Cerebellar cortex (tissue), 1 donor: ENCODE results near the gene DCUN1D1.

Experiments
- DNase-seq: peaks from one replicate; pipeline ENCODE4 v3.0.0-alpha.2; 2015; ENCODE audit warnings: low spot score

Gene DCUN1D1

DNA sequence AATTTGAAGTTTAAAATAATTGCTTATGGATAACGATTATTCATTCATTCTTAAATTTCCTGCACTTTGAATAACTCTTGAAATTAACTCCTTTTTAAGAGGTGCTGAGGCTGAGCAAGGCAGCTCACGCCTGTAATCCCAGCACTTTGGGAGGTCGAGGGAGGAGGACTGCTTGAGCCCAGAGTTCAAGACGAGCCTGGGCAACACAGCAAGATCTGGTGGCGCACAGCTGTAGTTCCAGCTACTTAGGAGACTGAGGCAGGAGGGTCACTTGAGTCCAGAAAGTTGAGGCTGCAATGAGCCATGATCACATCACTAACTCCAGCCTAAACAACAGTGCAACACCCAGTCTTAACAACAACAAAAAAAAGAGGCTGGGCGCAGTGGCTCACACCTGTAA is 8.0 kb downstream of the DCUN1D1 start:
- DNase-seq = no peak

DNA sequence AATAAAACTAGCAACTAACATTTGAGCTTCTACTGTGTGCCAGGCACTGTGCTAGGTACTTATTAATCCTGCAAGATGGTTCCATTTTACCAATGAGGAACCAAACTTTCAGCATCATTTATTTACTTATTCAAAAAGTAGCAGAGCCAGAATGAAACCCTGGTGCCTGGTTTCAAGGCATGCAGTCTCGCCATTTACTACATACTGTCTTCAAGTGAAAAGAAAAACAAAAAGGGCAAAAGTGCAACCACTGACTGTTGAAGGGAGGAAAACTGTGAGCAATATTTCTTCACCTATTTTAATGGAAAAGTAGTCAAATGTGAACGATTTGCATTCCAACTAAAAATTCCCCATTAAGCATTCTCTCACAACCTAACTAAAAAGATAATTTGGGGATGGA is 8.7 kb downstream of the DCUN1D1 start:
- DNase-seq = no peak

- DNase-seq = no peak
Observed at GRCh38 chr3:182970811-182971418, 9.4 kb downstream of the DCUN1D1 start.

- DNase-seq = no peak
Observed at GRCh38 chr3:182969853-182970252, 10.5 kb downstream of the DCUN1D1 start.

GRCh38 chr3:182969277-182969676 is 11.1 kb downstream of the DCUN1D1 start:
- no peak for DNase-seq

DNA sequence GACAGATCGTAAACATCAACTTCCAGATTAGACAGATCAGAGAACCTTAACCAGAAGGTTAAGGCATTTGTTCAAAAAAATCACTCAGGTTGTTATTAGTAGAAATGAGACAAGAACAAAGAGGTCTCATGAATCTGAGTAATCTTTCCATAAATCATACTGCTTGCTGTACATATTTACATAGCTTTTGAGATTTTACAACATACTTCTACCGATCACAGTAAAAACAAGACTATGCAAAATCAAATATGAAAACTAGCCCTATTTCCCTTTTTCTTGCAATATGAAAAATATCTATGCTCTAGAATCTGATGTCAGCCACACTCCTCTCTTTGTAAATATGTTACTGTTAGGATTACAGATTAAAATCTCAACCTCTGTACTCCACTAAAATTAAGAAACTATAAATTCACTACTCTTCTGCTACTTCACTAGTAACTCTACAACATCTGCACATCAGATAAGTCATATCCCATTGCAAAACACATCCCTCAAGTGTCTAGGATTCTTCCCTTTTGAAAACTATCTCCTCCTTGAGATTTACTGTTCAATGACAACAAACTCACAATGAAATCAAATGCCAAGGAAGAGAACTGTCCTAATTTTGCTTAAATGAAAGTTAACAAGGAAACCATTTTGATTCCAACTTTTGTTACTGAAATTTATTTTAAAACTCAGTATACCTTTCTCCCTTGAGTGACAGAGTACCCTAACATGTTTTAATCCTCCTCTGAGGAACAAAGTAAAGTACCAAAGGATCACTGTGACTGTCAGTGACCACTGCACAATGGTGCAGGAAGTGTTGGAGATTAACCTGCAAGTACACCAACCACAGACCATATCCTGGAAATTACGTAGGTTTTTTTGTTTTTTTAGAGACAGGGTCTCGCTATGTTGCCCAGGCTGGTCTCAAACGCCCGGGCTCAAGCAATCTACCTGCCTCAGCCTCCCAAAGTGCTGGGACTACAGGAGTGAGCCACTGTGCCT is 12.8 kb downstream of the DCUN1D1 start:
- no peak for DNase-seq

GRCh38 chr3:182965861-182966366 is 14.4 kb downstream of the DCUN1D1 start:
- no peak for DNase-seq

- no peak for DNase-seq
Observed at GRCh38 chr3:182964179-182964578, 16.2 kb downstream of the DCUN1D1 start.

DNA sequence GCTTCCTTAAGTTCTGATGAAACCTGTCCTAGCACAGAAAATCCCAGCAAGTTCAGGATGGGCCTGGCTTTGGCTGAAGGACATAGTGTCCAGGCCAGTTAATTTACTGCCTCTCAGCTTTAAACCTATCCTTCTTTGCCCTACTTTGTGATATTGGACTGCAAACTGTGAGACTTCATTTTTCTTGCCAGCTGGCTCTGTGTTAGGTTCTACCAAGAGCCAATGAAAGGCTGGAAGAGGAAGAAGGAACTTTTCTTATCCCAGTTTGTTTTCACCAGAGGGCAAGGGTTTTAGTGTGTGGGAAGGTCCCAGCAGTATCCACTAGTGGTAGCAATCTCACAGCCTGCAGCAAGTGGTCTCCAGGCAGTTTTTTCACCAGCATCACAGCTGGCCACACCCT is 18.2 kb downstream of the DCUN1D1 start:
- peak; percentile 53 for DNase-seq

GRCh38 chr3:182959474-182960350 is 20.6 kb downstream of the DCUN1D1 start:
- no peak for DNase-seq

GRCh38 chr3:182957676-182958266 is 22.6 kb downstream of the DCUN1D1 start:
- no peak for DNase-seq

- DNase-seq = no peak
Observed at GRCh38 chr3:182957226-182957625, 23.1 kb downstream of the DCUN1D1 start.

GRCh38 chr3:182954553-182955235 is 25.6 kb downstream of the DCUN1D1 start:
- no peak for DNase-seq

GRCh38 chr3:182949688-182950087 is 30.6 kb downstream of the DCUN1D1 start:
- no peak for DNase-seq

- DNase-seq = no peak
Observed at GRCh38 chr3:182948305-182948704, 32.0 kb downstream of the DCUN1D1 start.

- DNase-seq = no peak
Observed at GRCh38 chr3:182947888-182948287, 32.5 kb downstream of the DCUN1D1 start.

GRCh38 chr3:182941719-182942118 is 38.6 kb downstream of the DCUN1D1 start:
- no peak for DNase-seq

DNA sequence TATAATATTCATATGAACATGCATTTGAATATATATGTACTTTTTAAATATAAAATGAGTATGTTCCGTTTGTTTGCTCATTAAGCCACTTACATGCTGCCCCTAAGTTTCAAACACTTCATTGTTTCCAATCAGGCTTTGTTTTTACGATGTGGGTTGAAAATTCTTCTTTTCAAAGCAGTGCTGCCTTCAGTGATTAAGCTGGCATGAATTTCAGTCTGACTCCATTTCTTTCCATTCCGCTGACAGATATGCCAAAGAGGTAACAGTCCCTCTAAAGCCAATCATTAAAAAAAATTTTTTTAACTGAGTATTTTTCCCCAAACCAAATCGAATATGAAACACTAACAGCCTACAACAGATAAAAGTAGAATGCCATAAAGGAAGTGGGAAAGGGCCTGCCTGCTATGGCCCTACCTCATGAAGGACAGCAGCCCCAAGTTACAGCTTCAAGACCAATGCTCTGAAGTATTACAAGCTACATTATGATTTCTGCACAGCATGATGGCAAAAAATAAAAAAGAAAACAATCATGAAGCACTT is 40.0 kb downstream of the DCUN1D1 start:
- DNase-seq = no peak

DNA sequence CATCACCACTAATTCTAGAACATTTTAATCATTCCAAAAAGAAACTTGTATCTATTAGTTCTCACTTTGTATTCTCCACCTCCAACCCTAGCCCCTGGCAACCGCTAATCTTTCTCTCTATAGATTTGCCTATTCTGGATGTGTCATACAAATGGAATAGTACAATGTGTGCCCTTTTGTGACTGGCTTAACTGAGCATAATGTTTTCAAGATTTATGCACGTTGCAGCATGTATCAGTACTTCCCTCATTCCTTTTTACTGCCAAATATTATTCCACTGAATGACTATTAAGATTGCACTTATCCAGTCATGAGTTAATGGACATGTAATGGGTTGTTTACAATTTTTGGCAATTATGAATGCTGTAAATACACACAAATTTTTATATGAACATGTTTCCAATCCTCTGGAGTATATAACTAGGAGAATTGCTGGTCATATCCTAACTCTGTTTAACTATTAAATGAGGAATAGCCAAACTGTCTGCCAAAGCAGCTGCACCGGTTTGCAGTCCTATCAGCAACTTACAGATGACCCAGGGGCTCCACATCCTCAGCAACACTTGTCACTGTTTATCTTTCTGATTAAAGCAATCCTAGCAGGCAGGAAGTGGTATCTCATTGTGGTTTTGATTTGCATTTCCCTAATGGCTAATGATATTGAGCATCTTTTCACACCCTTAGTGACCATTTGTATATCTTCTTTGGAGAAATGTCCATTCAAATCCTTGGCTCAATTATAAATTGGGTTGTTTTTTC is 42.9 kb downstream of the DCUN1D1 start:
- DNase-seq = no peak

DNA sequence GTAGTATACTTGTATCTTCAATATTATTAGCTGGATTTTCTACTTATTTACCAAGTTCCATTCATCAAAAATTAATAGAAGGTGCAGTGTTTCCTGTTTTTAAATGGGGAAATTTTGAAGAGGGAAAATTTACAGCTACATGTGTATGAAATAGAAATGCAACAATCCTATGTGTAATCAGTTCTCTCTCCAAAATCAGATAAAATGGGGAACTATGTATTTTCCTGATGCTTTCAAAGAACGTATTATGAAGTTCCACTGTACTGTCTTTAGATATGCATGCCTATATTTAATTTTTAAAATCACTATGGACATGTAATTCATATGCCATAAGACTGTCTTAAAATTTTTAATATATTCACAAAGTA is 43.4 kb downstream of the DCUN1D1 start:
- DNase-seq = no peak
